ENCODE measurements around the gene ST8SIA4. TPM values are rescaled to one million over a fixed set of nuclear protein-coding genes. Genes with fewer than 3 reads are reported as not detected.

ST8SIA4 gene
- total and polyA plus RNA-seq, 7 experiments from 2014 or later: 5.8 to 54.5 (median 21.9) TPM

DNA sequence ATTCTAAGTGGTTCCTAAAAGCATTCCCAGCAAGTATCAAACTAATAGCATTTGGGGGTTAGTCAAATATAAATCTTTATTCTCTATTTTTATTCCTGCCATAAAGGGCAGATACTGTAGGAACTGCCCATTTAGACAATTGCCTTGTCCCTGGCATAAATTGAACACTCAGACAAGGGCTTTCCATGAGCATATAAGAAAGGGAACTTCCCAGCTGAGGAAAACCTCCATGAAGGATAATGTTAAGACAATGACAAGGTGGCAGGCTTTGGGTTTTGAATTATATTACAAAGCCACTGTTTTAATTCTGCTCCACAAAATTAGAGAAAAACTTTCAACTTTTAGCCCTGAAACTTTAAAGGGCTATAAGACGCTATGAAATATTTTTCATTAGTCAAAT, 81.3 kb downstream of the ST8SIA4 start:
- Histone ChIP-seq H3K4me3 (ENCODE audit: low read length) (no peak overlapping the region), H3K27me3 (ENCODE audit: control insufficient read depth in 2 of 2, insufficient read depth in 2 of 2, low read length in 2 of 2) (no peaks in the 10 kb centered on the region), H3K9me3 (ENCODE audit: control insufficient read depth in 2 of 3, low read length in 3 of 3) (no peaks in the 10 kb centered on the region), H3K4me1 (ENCODE audit: control insufficient read depth in 2 of 2, insufficient read depth in 2 of 2, low read length in 2 of 2) (no peaks in the 10 kb centered on the region), H3K27ac (ENCODE audit: low read depth, low read length) (no peak overlapping the region), H3K36me3 (ENCODE audit: control insufficient read depth in 2 of 3, insufficient read depth in 3 of 3, low read length in 3 of 3) (no peaks in the 10 kb centered on the region)
- ATAC-seq (no peak), DNase-seq (no peak)
- H3K27ac Mint-ChIP-seq: peak overlapping the region in 1 of 9 donors; percentile 47
- ChIA-PET CTCF (no interaction called here), POLR2A (interaction anchor here (0.7 kb wide), 1 partner anchor 1874 kb away, joined by 3 read pairs; no protein-coding TSS in a partner anchor)
- no peaks in the 10 kb centered on the region for H3K9me3 Mint-ChIP-seq
- H3K36me3 Mint-ChIP-seq: peaks cover 0 to 37% (median 17%) of the 10 kb centered on the region in 5 donors
- H3K4me3 Mint-ChIP-seq: no peak overlapping the region
- intact Hi-C loops (cut with micrococcal nuclease): no loop called here
- H3K27me3 Mint-ChIP-seq: no peaks in the 10 kb centered on the region
- peaks cover 6 to 57% (median 31%) of the 10 kb centered on the region in 7 donors for H3K4me1 Mint-ChIP-seq

DNA sequence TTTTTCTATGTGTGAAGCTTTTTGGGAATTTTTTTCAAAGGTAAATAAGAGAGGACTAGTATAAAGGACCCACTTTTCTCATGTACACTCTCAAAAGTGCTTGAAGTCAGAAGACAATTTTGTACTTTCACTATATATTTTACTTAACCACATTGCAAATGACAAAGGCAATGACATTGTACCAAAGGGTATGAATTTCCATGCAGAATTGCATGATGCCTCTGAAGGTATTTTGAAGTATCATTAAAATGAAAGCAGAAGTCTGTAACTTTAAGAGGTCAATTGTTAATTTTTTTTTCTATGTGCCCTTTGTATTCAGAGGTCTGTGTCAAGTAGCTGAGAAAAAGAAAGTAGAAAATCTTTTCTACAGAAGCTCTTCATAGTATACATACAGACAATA, 84.7 kb downstream of the ST8SIA4 start:
- DNase-seq: no peak
- intact Hi-C loops (cut with micrococcal nuclease): loop anchor here in 1 of 2 donors (2.0 kb wide), 1 partner anchor 14 kb away; no protein-coding TSS in a partner anchor
- H3K9me3 ChIP-seq (ENCODE audit: control insufficient read depth in 2 of 3, low read length in 3 of 3): no peaks in the 10 kb centered on the region
- Mint-ChIP-seq H3K4me1 (peaks cover 6 to 58% (median 30%) of the 10 kb centered on the region in 7 donors), H3K9me3 (no peaks in the 10 kb centered on the region), H3K4me3 (no peak overlapping the region), H3K27ac (peak overlapping the region in 3 of 9 donors; percentile 23 to 58 (median 43)), H3K27me3 (no peaks in the 10 kb centered on the region), H3K36me3 (peaks cover 0 to 31% (median 17%) of the 10 kb centered on the region in 5 donors)
- ChIA-PET POLR2A (interaction anchor here (1.3 kb wide), 1 partner anchor 85 kb away, joined by 4 read pairs; the partner anchor contains the start of gene ST8SIA4), CTCF (interaction anchor here (0.7 kb wide), 1 partner anchor 70 kb away, joined by 3 read pairs; no protein-coding TSS in a partner anchor)
- H3K27me3 ChIP-seq (ENCODE audit: control insufficient read depth in 2 of 2, insufficient read depth in 2 of 2, low read length in 2 of 2): no peaks in the 10 kb centered on the region
- no peak overlapping the region for H3K4me3 ChIP-seq (ENCODE audit: low read length)
- no peaks in the 10 kb centered on the region for H3K4me1 ChIP-seq (ENCODE audit: control insufficient read depth in 2 of 2, insufficient read depth in 2 of 2, low read length in 2 of 2)
- no peaks in the 10 kb centered on the region for H3K36me3 ChIP-seq (ENCODE audit: control insufficient read depth in 2 of 3, insufficient read depth in 3 of 3, low read length in 3 of 3)
- no peak for ATAC-seq
- no peak overlapping the region for H3K27ac ChIP-seq (ENCODE audit: low read depth, low read length)

DNA sequence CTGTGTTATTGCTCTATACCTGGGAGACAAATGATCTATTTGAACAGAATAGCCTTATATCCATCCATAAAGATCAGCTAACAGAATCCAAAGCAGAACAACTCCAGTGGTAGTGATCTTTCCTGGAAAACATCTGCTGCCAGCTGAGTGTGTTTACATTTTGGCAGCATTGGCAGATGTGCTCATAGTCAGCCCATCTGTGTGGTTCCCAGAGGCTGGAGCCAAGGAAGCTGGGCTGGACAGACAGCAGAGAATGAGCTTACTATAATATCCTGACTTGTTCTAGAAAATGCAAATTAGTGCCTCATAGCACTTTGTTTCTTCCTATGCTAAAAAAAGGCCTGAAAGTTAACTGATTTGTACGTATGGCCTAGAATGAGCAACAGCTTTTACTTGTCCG, 99.7 kb downstream of the ST8SIA4 start:
- intact Hi-C loops (cut with micrococcal nuclease): no loop called here
- no peak overlapping the region for H3K27ac Mint-ChIP-seq

GRCh38 chr5:100802208-100802607, 100.9 kb downstream of the ST8SIA4 start:
- no peaks in the 10 kb centered on the region for H3K27me3 Mint-ChIP-seq
- no peak for DNase-seq
- no peaks in the 10 kb centered on the region for H3K36me3 ChIP-seq (ENCODE audit: control insufficient read depth in 2 of 3, insufficient read depth in 3 of 3, low read length in 3 of 3)
- ChIA-PET POLR2A (no interaction called here), CTCF (no interaction called here)
- H3K36me3 Mint-ChIP-seq: peaks cover 0 to 22% (median 3%) of the 10 kb centered on the region in 5 donors
- H3K4me3 Mint-ChIP-seq: no peak overlapping the region
- peaks cover 0 to 5% (median 0%) of the 10 kb centered on the region in 7 donors for H3K4me1 Mint-ChIP-seq
- no peaks in the 10 kb centered on the region for H3K9me3 ChIP-seq (ENCODE audit: control insufficient read depth in 2 of 3, low read length in 3 of 3)
- no peak overlapping the region for H3K27ac Mint-ChIP-seq
- intact Hi-C loops (cut with micrococcal nuclease): no loop called here
- no peaks in the 10 kb centered on the region for H3K4me1 ChIP-seq (ENCODE audit: control insufficient read depth in 2 of 2, insufficient read depth in 2 of 2, low read length in 2 of 2)
- no peak overlapping the region for H3K27ac ChIP-seq (ENCODE audit: low read depth, low read length)
- H3K4me3 ChIP-seq (ENCODE audit: low read length): no peak overlapping the region
- H3K27me3 ChIP-seq (ENCODE audit: control insufficient read depth in 2 of 2, insufficient read depth in 2 of 2, low read length in 2 of 2): no peaks in the 10 kb centered on the region
- no peak for ATAC-seq
- peaks cover 0 to 14% (median 5%) of the 10 kb centered on the region in 11 donors for H3K9me3 Mint-ChIP-seq

More for the DNA sequence above, 99.7 kb downstream of the ST8SIA4 start:
- DNase-seq (no peak), ATAC-seq (no peak)
- H3K27me3 Mint-ChIP-seq: no peaks in the 10 kb centered on the region
- Histone ChIP-seq H3K4me3 (ENCODE audit: low read length) (no peak overlapping the region), H3K9me3 (ENCODE audit: control insufficient read depth in 2 of 3, low read length in 3 of 3) (no peaks in the 10 kb centered on the region), H3K27me3 (ENCODE audit: control insufficient read depth in 2 of 2, insufficient read depth in 2 of 2, low read length in 2 of 2) (no peaks in the 10 kb centered on the region), H3K27ac (ENCODE audit: low read depth, low read length) (no peak overlapping the region), H3K36me3 (ENCODE audit: control insufficient read depth in 2 of 3, insufficient read depth in 3 of 3, low read length in 3 of 3) (no peaks in the 10 kb centered on the region), H3K4me1 (ENCODE audit: control insufficient read depth in 2 of 2, insufficient read depth in 2 of 2, low read length in 2 of 2) (no peaks in the 10 kb centered on the region)
- CTCF ChIA-PET: interaction anchor here (0.7 kb wide), 1 partner anchor 14 kb away, joined by 3 read pairs; no protein-coding TSS in a partner anchor
- H3K4me3 Mint-ChIP-seq: no peak overlapping the region
- POLR2A ChIA-PET: no interaction called here
- peaks cover 0 to 24% (median 3%) of the 10 kb centered on the region in 5 donors for H3K36me3 Mint-ChIP-seq
- peaks cover 0 to 14% (median 5%) of the 10 kb centered on the region in 11 donors for H3K9me3 Mint-ChIP-seq
- H3K4me1 Mint-ChIP-seq: peaks cover 0 to 5% (median 0%) of the 10 kb centered on the region in 7 donors

GRCh38 chr5:100800562-100800961, 102.5 kb downstream of the ST8SIA4 start:
- H3K9me3 Mint-ChIP-seq: peaks cover 0 to 16% (median 5%) of the 10 kb centered on the region in 11 donors
- peaks cover 0 to 4% (median 0%) of the 10 kb centered on the region in 7 donors for H3K4me1 Mint-ChIP-seq
- intact Hi-C loops (cut with micrococcal nuclease): no loop called here
- H3K27ac Mint-ChIP-seq: no peak overlapping the region
- Histone ChIP-seq H3K27me3 (ENCODE audit: control insufficient read depth in 2 of 2, insufficient read depth in 2 of 2, low read length in 2 of 2) (no peaks in the 10 kb centered on the region), H3K4me3 (ENCODE audit: low read length) (no peak overlapping the region), H3K27ac (ENCODE audit: low read depth, low read length) (no peak overlapping the region), H3K36me3 (ENCODE audit: control insufficient read depth in 2 of 3, insufficient read depth in 3 of 3, low read length in 3 of 3) (no peaks in the 10 kb centered on the region), H3K9me3 (ENCODE audit: control insufficient read depth in 2 of 3, low read length in 3 of 3) (no peaks in the 10 kb centered on the region), H3K4me1 (ENCODE audit: control insufficient read depth in 2 of 2, insufficient read depth in 2 of 2, low read length in 2 of 2) (no peaks in the 10 kb centered on the region)
- POLR2A ChIA-PET: no interaction called here
- H3K27me3 Mint-ChIP-seq: no peaks in the 10 kb centered on the region
- H3K36me3 Mint-ChIP-seq: peaks cover 0 to 25% (median 3%) of the 10 kb centered on the region in 5 donors
- ATAC-seq: no peak
- DNase-seq: no peak
- H3K4me3 Mint-ChIP-seq: no peak overlapping the region
- CTCF ChIA-PET: no interaction called here

GRCh38 chr5:100799166-100799565, 103.9 kb downstream of the ST8SIA4 start:
- no peak for ATAC-seq
- CTCF ChIA-PET: no interaction called here

GRCh38 chr5:100797861-100798260, 105.2 kb downstream of the ST8SIA4 start:
- ChIA-PET CTCF (no interaction called here), POLR2A (no interaction called here)
- Histone ChIP-seq H3K4me3 (ENCODE audit: low read length) (no peak overlapping the region), H3K27me3 (ENCODE audit: control insufficient read depth in 2 of 2, insufficient read depth in 2 of 2, low read length in 2 of 2) (no peaks in the 10 kb centered on the region), H3K27ac (ENCODE audit: low read depth, low read length) (no peak overlapping the region), H3K9me3 (ENCODE audit: control insufficient read depth in 2 of 3, low read length in 3 of 3) (peaks cover 0 to 8% (median 0%) of the 10 kb centered on the region in 3 experiments), H3K36me3 (ENCODE audit: control insufficient read depth in 2 of 3, insufficient read depth in 3 of 3, low read length in 3 of 3) (no peaks in the 10 kb centered on the region), H3K4me1 (ENCODE audit: control insufficient read depth in 2 of 2, insufficient read depth in 2 of 2, low read length in 2 of 2) (no peaks in the 10 kb centered on the region)
- intact Hi-C loops (cut with micrococcal nuclease): no loop called here
- ATAC-seq: no peak
- peaks cover 0 to 21% (median 3%) of the 10 kb centered on the region in 5 donors for H3K36me3 Mint-ChIP-seq
- H3K27me3 Mint-ChIP-seq: no peaks in the 10 kb centered on the region
- no peak overlapping the region for H3K27ac Mint-ChIP-seq
- no peak overlapping the region for H3K4me3 Mint-ChIP-seq
- no peaks in the 10 kb centered on the region for H3K4me1 Mint-ChIP-seq
- H3K9me3 Mint-ChIP-seq: peaks cover 0 to 31% (median 9%) of the 10 kb centered on the region in 11 donors
- no peak for DNase-seq

More at GRCh38 chr5:100799166-100799565, 103.9 kb downstream of the ST8SIA4 start:
- H3K36me3 Mint-ChIP-seq: peaks cover 0 to 25% (median 3%) of the 10 kb centered on the region in 5 donors
- no peak overlapping the region for H3K4me3 Mint-ChIP-seq
- H3K9me3 Mint-ChIP-seq: peaks cover 0 to 22% (median 7%) of the 10 kb centered on the region in 11 donors
- no peaks in the 10 kb centered on the region for H3K27me3 ChIP-seq (ENCODE audit: control insufficient read depth in 2 of 2, insufficient read depth in 2 of 2, low read length in 2 of 2)
- intact Hi-C loops (cut with micrococcal nuclease): no loop called here
- no peak overlapping the region for H3K4me3 ChIP-seq (ENCODE audit: low read length)
- no peaks in the 10 kb centered on the region for H3K36me3 ChIP-seq (ENCODE audit: control insufficient read depth in 2 of 3, insufficient read depth in 3 of 3, low read length in 3 of 3)
- no peaks in the 10 kb centered on the region for H3K27me3 Mint-ChIP-seq
- no peak overlapping the region for H3K27ac Mint-ChIP-seq
- no peak overlapping the region for H3K27ac ChIP-seq (ENCODE audit: low read depth, low read length)
- POLR2A ChIA-PET: no interaction called here
- no peaks in the 10 kb centered on the region for H3K4me1 ChIP-seq (ENCODE audit: control insufficient read depth in 2 of 2, insufficient read depth in 2 of 2, low read length in 2 of 2)
- no peak for DNase-seq
- H3K9me3 ChIP-seq (ENCODE audit: control insufficient read depth in 2 of 3, low read length in 3 of 3): peaks cover 0 to 2% (median 0%) of the 10 kb centered on the region in 3 experiments
- H3K4me1 Mint-ChIP-seq: no peaks in the 10 kb centered on the region

Data from naive thymus-derived CD4-positive, alpha-beta T cell (primary cell).